Calu3 (cell line): ENCODE data around the gene IL1RAPL2. TPM values are rescaled to one million over a fixed set of nuclear protein-coding genes. Genes with fewer than 3 reads are reported as not detected.

ENCODE experiments used
- BruUV-seq: library from RNA; stranded (reverse); fragments of 400-500 nt; replicated peaks from 2 replicates; lab custom pipeline; 2021; lab: Mats Ljungman, UMichigan
- CTCF ChIA-PET: fragments of 300-600 bp; sonication (Branson Sonifier 250); formaldehyde crosslinking; loops from one replicate; lab custom pipeline; 2022; ENCODE audit warnings: antibody characterized with exemption; lab: Charles Lee
- DNase-seq: peaks from one replicate; pipeline ENCODE4 v3.0.0; 2022
- H3K27ac Mint-ChIP-seq: one replicate; pipeline ENCODE4 v1.8.0; 2022; ENCODE audit warnings: mixed read lengths; ENCODE audit not compliant: unreplicated experiment
- H3K27me3 Mint-ChIP-seq: one replicate; pipeline ENCODE4 v1.8.0; 2022; ENCODE audit warnings: mixed read lengths; ENCODE audit not compliant: unreplicated experiment
- H3K36me3 Mint-ChIP-seq: one replicate; pipeline ENCODE4 v1.8.0; 2022; ENCODE audit warnings: mild to moderate bottlenecking, moderate library complexity, mixed read lengths; ENCODE audit not compliant: insufficient read depth, unreplicated experiment
- H3K4me1 Mint-ChIP-seq: one replicate; pipeline ENCODE4 v1.8.0; 2022; ENCODE audit warnings: mild to moderate bottlenecking, low read depth, mixed read lengths; ENCODE audit not compliant: unreplicated experiment
- H3K4me3 Mint-ChIP-seq: one replicate; pipeline ENCODE4 v1.8.0; 2022; ENCODE audit warnings: mild to moderate bottlenecking, low read depth, moderate library complexity, mixed read lengths; ENCODE audit not compliant: unreplicated experiment
- H3K9me3 Mint-ChIP-seq: one replicate; pipeline ENCODE4 v1.8.0; 2022; ENCODE audit warnings: low read depth, mixed read lengths; ENCODE audit not compliant: unreplicated experiment
- intact Hi-C: fragments of 100-400 bp; cut with micrococcal nuclease; formaldehyde crosslinking; loops from one replicate; pipeline ENCODE4 v1.10.0; 2022; ENCODE audit not compliant: unreplicated experiment
- total RNA-seq: library from RNA; stranded (reverse); gene quantifications from 2 replicates; pipeline ENCODE4 v1.2.3, GENCODE V29; 2022
- TF ChIP-seq, protein P1 (sequence below): fragments of 200-600 bp; IDR thresholded peaks from one replicate; pipeline ENCODE4 v1.8.0; 2022; ENCODE audit warnings: antibody characterized with exemption; ENCODE audit not compliant: unreplicated experiment

IL1RAPL2 gene
- total RNA-seq, 1 experiment from 2014 or later: not detected

DNA sequence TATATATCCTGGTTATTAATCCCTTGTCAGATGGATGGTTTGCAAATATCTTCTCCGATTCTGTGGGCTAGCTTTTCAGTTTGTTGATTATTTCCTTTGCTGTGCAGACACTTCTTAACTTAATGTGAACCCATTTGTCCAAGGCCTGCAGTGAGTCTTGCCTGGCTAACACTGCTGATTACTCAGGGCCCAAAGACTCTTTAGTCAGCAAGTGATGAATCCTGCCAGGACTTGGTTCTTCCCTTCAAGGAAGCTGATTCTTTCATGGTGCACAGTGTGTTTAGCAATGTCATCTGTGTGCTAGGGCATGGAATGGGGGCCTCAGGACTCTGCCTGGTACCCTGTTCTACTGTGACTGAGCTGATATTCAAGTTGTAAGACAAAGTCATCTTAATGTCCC lies 736.2 kb downstream of the IL1RAPL2 start:
- H3K4me3 Mint-ChIP-seq: no peak overlapping the region
- CTCF ChIA-PET: no interaction called here
- intact Hi-C loops: no loop called here
- TF ChIP-seq, protein P1, sequence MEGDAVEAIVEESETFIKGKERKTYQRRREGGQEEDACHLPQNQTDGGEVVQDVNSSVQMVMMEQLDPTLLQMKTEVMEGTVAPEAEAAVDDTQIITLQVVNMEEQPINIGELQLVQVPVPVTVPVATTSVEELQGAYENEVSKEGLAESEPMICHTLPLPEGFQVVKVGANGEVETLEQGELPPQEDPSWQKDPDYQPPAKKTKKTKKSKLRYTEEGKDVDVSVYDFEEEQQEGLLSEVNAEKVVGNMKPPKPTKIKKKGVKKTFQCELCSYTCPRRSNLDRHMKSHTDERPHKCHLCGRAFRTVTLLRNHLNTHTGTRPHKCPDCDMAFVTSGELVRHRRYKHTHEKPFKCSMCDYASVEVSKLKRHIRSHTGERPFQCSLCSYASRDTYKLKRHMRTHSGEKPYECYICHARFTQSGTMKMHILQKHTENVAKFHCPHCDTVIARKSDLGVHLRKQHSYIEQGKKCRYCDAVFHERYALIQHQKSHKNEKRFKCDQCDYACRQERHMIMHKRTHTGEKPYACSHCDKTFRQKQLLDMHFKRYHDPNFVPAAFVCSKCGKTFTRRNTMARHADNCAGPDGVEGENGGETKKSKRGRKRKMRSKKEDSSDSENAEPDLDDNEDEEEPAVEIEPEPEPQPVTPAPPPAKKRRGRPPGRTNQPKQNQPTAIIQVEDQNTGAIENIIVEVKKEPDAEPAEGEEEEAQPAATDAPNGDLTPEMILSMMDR: no peak
- H3K4me1 Mint-ChIP-seq: no peaks in the 10 kb centered on the region
- no peak overlapping the region for H3K27ac Mint-ChIP-seq
- peaks cover 8% of the 10 kb centered on the region for H3K9me3 Mint-ChIP-seq
- no peak for DNase-seq
- H3K36me3 Mint-ChIP-seq: no peaks in the 10 kb centered on the region
- BruUV-seq: no TSS peak
- no peaks in the 10 kb centered on the region for H3K27me3 Mint-ChIP-seq

GRCh38 chrX:105307762-105308161 lies 741.8 kb downstream of the IL1RAPL2 start:
- no peak for DNase-seq
- H3K36me3 Mint-ChIP-seq: no peaks in the 10 kb centered on the region
- BruUV-seq: no TSS peak
- H3K4me1 Mint-ChIP-seq: no peaks in the 10 kb centered on the region
- no peaks in the 10 kb centered on the region for H3K27me3 Mint-ChIP-seq
- H3K9me3 Mint-ChIP-seq: peaks cover 7% of the 10 kb centered on the region
- no peak overlapping the region for H3K27ac Mint-ChIP-seq
- CTCF ChIA-PET: no interaction called here
- intact Hi-C loops: no loop called here
- TF ChIP-seq, protein P1: no peak
- no peak overlapping the region for H3K4me3 Mint-ChIP-seq

DNA sequence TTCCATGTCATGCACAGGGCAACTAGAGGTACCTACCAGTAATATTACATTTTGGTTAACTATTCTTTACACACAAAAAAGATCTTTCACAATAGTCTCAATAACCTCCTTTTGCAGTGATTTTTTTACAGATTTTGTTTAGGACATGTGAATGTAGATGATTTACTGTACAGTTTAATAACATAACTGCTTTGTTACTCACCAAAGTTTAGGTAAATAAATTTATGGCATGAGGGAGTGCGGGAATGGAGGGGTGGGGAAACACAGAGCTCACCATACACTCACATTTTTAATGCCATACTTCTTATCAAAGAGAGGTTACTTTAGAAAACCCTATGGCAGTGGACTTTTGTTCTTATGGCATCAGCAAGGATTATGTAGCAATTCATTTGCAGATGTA lies 747.6 kb downstream of the IL1RAPL2 start:
- TF ChIP-seq, protein P1: no peak
- DNase-seq: no peak
- H3K36me3 Mint-ChIP-seq: no peaks in the 10 kb centered on the region
- H3K9me3 Mint-ChIP-seq: peaks cover 2% of the 10 kb centered on the region
- H3K4me1 Mint-ChIP-seq: no peaks in the 10 kb centered on the region
- BruUV-seq: no TSS peak
- no peak overlapping the region for H3K27ac Mint-ChIP-seq
- CTCF ChIA-PET: no interaction called here
- no peaks in the 10 kb centered on the region for H3K27me3 Mint-ChIP-seq
- no peak overlapping the region for H3K4me3 Mint-ChIP-seq
- intact Hi-C loops: no loop called here

DNA sequence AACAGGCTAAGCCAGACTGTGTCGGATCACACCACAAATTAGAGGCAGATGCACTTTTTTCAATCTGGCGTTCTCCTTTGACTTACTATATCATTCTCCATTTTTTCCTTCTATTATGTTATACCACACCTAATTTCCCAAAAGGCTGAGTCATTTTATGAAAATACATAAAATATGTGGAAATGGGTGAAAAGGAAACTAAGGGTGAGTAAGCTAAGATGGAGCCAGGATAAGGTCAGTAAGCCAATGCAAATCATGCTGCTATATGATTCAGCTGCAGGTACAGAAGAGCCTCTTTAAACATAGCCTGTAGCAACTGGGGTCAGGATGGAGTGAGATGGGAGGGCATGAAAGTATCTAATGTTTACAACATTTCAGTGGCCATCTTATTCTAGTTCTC lies 748.5 kb downstream of the IL1RAPL2 start:
- no peak overlapping the region for H3K4me3 Mint-ChIP-seq
- H3K36me3 Mint-ChIP-seq: no peaks in the 10 kb centered on the region
- no peaks in the 10 kb centered on the region for H3K27me3 Mint-ChIP-seq
- H3K9me3 Mint-ChIP-seq: peaks cover 2% of the 10 kb centered on the region
- H3K27ac Mint-ChIP-seq: no peak overlapping the region
- TF ChIP-seq, protein P1: no peak
- H3K4me1 Mint-ChIP-seq: no peaks in the 10 kb centered on the region
- CTCF ChIA-PET: no interaction called here
- DNase-seq: no peak
- BruUV-seq: no TSS peak
- intact Hi-C loops: no loop called here
